Right ventricle myocardium superior (tissue), 1 donor: Measurements from ENCODE around the gene OR11H7. TPM values are rescaled to one million over a fixed set of nuclear protein-coding genes. Genes with fewer than 3 reads are reported as not detected.
"Not testable (repeated sequence)": the region's sequence is repeated elsewhere in the genome, so short reads cannot be mapped to it uniquely, and the experiment has no call there.

Experiments
- ATAC-seq: fragments of 200-7000 bp; cut with Tn5 transposase; one replicate; pipeline ENCODE4 v1.9.1; 2020; ENCODE audit warnings: mild to moderate bottlenecking; ENCODE audit not compliant: poor library complexity
- DNase-seq: peaks from one replicate; pipeline ENCODE4 v3.0.0-alpha.2; 2020
- intact Hi-C: fragments of 100-400 bp; cut with DNase I; formaldehyde crosslinking; loops from one replicate; pipeline ENCODE4 v1.11.2; 2022
- long read RNA-seq: library from polyadenylated mRNA; unstranded; transcript quantifications from one replicate; pipeline ENCODE4 v2.0.0, GENCODE V29; 2021
- total RNA-seq: library from RNA; stranded (reverse); fragmentation: NEBNext Ultra II Directional; extraction: Animal tissue kit (Norgen Biotek cat#: 25700); gene quantifications from one replicate; pipeline ENCODE4 v1.2.1, GENCODE V29; 2021
- donor health status: DM: no; HTN: yes; CAD: no; lungs with severe emphysema.

The OR11H7 gene
- not detected for total RNA-seq
- long read RNA-seq, result 0 reads

GRCh38 chr14:20228681-20229080 lies at the start of gene OR11H7:
Gene OR11H7, plus strand, starts transcription at chr14:20228981.
- intact Hi-C loops, result no loop called here
- DNase-seq (no peak), ATAC-seq (no peak)

GRCh38 chr14:20179218-20179617 lies 49.6 kb upstream of the OR11H7 start:
- intact Hi-C loops, result no loop called here
- ATAC-seq (peak; percentile 75), DNase-seq (peak; percentile 41)

GRCh38 chr14:20179880-20180279 lies 48.9 kb upstream of the OR11H7 start:
- intact Hi-C loops, result no loop called here
- no peak for DNase-seq
- ATAC-seq, result peak; percentile 75

- peak; percentile 29 for ATAC-seq
- no peak for DNase-seq
- intact Hi-C loops, result no loop called here
Measured at GRCh38 chr14:20180486-20180885, 48.3 kb upstream of the OR11H7 start.

- intact Hi-C loops, result no loop called here
- no peak for DNase-seq
- ATAC-seq, result no peak
Measured at GRCh38 chr14:20184181-20184580, 44.6 kb upstream of the OR11H7 start.

GRCh38 chr14:20190596-20190995 lies 38.2 kb upstream of the OR11H7 start, which contains the start of gene OR11G2:
Gene OR11G2, plus strand, starts transcription at chr14:20190896. Its CDS starts 6,542 bp downstream, at chr14:20197438.
- no peak for ATAC-seq

GRCh38 chr14:20191396-20191795 lies 37.4 kb upstream of the OR11H7 start:
- no peak for ATAC-seq
- DNase-seq, result no peak
- intact Hi-C loops, result no loop called here

More at GRCh38 chr14:20190596-20190995, 38.2 kb upstream of the OR11H7 start, which contains the start of gene OR11G2:
- intact Hi-C loops, result no loop called here
- no peak for DNase-seq

GRCh38 chr14:20194101-20194500 lies 34.7 kb upstream of the OR11H7 start:
- ATAC-seq (no peak), DNase-seq (no peak)
- intact Hi-C loops, result no loop called here

- intact Hi-C loops, DNase-seq, ATAC-seq: not testable (repeated sequence)
Measured at GRCh38 chr14:20195170-20195569, 33.6 kb upstream of the OR11H7 start.

- ATAC-seq, result no peak
- intact Hi-C loops, result no loop called here
Measured at GRCh38 chr14:20195911-20196310, 32.9 kb upstream of the OR11H7 start.

GRCh38 chr14:20197459-20197858 lies 31.3 kb upstream of the OR11H7 start:
- no peak for ATAC-seq
- intact Hi-C loops, result no loop called here

More at GRCh38 chr14:20195911-20196310, 32.9 kb upstream of the OR11H7 start:
- no peak for DNase-seq

GRCh38 chr14:20198991-20199390 lies 29.8 kb upstream of the OR11H7 start:
- intact Hi-C loops, result no loop called here
- ATAC-seq, result no peak
- DNase-seq, result no peak

More at GRCh38 chr14:20197459-20197858, 31.3 kb upstream of the OR11H7 start:
- no peak for DNase-seq

GRCh38 chr14:20204721-20205120 lies 24.1 kb upstream of the OR11H7 start:
- no peak for ATAC-seq
- intact Hi-C loops, result no loop called here
- no peak for DNase-seq

GRCh38 chr14:20209595-20209994 lies 19.2 kb upstream of the OR11H7 start:
- intact Hi-C loops, result no loop called here
- DNase-seq (no peak), ATAC-seq (no peak)

GRCh38 chr14:20212406-20212805 lies 16.4 kb upstream of the OR11H7 start:
- ATAC-seq, intact Hi-C loops, DNase-seq: not testable (repeated sequence)

- intact Hi-C loops, result no loop called here
- ATAC-seq (no peak), DNase-seq (no peak)
Measured at GRCh38 chr14:20215196-20215595, 13.6 kb upstream of the OR11H7 start.

- ATAC-seq (no peak), DNase-seq (no peak)
- intact Hi-C loops, result no loop called here
Measured at GRCh38 chr14:20219033-20219432, 9.7 kb upstream of the OR11H7 start.

GRCh38 chr14:20223410-20223809 lies 5.4 kb upstream of the OR11H7 start, which contains the start of gene OR11H6:
Gene OR11H6, plus strand, starts transcription at chr14:20223710. Its CDS starts 0 bp downstream, at chr14:20223710.
- DNase-seq, result no peak
- intact Hi-C loops, result no loop called here
- no peak for ATAC-seq

GRCh38 chr14:20235415-20235814 lies 6.6 kb downstream of the OR11H7 start:
- intact Hi-C loops, DNase-seq, ATAC-seq: not testable (repeated sequence)

GRCh38 chr14:20247646-20248246 lies 19.0 kb downstream of the OR11H7 start:
- ATAC-seq (no peak), DNase-seq (no peak)
- intact Hi-C loops, result no loop called here
